ENCODE measurements around the gene COL1A2. TPM values are rescaled to one million over a fixed set of nuclear protein-coding genes. Genes with fewer than 3 reads are reported as not detected.

Gene COL1A2
- total RNA-seq, 1 donor from 2014 or later = 321 TPM

GRCh38 chr7:94432817-94433216 is 38.1 kb downstream of the COL1A2 start:
- Histone ChIP-seq H3K4me3 (no peak overlapping the region), H3K27me3 (no peaks in the 10 kb centered on the region), H3K4me1 (no peaks in the 10 kb centered on the region), H3K27ac (no peak overlapping the region), H3K9me3 (no peaks in the 10 kb centered on the region), H3K36me3 (no peaks in the 10 kb centered on the region)
- intact Hi-C loops (cut with DNase I) = no loop called here
- ATAC-seq (no peak), DNase-seq (no peak)
- no peak for TF ChIP-seq CTCF (IDR thresholded peaks at IDR 0.05)

GRCh38 chr7:94433224-94433623 is 38.5 kb downstream of the COL1A2 start:
- no peak for ATAC-seq
- intact Hi-C loops (cut with DNase I) = no loop called here

GRCh38 chr7:94434042-94434441 is 39.3 kb downstream of the COL1A2 start:
- TF ChIP-seq CTCF (IDR thresholded peaks at IDR 0.05) = no peak
- intact Hi-C loops (cut with DNase I) = no loop called here
- ATAC-seq = no peak

More at GRCh38 chr7:94433224-94433623, 38.5 kb downstream of the COL1A2 start:
- Histone ChIP-seq H3K9me3 (no peaks in the 10 kb centered on the region), H3K27ac (no peak overlapping the region), H3K4me3 (no peak overlapping the region), H3K36me3 (no peaks in the 10 kb centered on the region), H3K27me3 (no peaks in the 10 kb centered on the region), H3K4me1 (no peaks in the 10 kb centered on the region)
- DNase-seq = no peak
- TF ChIP-seq CTCF (IDR thresholded peaks at IDR 0.05) = no peak

GRCh38 chr7:94436018-94436604 is 41.4 kb downstream of the COL1A2 start:
- peak; percentile 83 for TF ChIP-seq CTCF (IDR thresholded peaks at IDR 0.05)
- ATAC-seq (peak; percentile 93), DNase-seq (no peak)
- Histone ChIP-seq H3K4me1 (peaks cover 4% of the 10 kb centered on the region), H3K36me3 (no peaks in the 10 kb centered on the region), H3K27ac (no peak overlapping the region), H3K27me3 (no peaks in the 10 kb centered on the region), H3K4me3 (no peak overlapping the region), H3K9me3 (no peaks in the 10 kb centered on the region)
- intact Hi-C loops (cut with DNase I) = no loop called here

More at GRCh38 chr7:94434042-94434441, 39.3 kb downstream of the COL1A2 start:
- H3K4me1 ChIP-seq = no peaks in the 10 kb centered on the region
- no peak for DNase-seq
- H3K4me3 ChIP-seq = no peak overlapping the region
- H3K9me3 ChIP-seq = no peaks in the 10 kb centered on the region
- H3K36me3 ChIP-seq = no peaks in the 10 kb centered on the region
- no peaks in the 10 kb centered on the region for H3K27me3 ChIP-seq
- H3K27ac ChIP-seq = no peak overlapping the region

GRCh38 chr7:94436700-94437099 is 42.0 kb downstream of the COL1A2 start:
- ATAC-seq (no peak), DNase-seq (no peak)
- Histone ChIP-seq H3K27me3 (no peaks in the 10 kb centered on the region), H3K4me3 (no peak overlapping the region), H3K4me1 (peaks cover 4% of the 10 kb centered on the region), H3K27ac (no peak overlapping the region), H3K36me3 (no peaks in the 10 kb centered on the region), H3K9me3 (no peaks in the 10 kb centered on the region)
- TF ChIP-seq CTCF (IDR thresholded peaks at IDR 0.05) = no peak
- intact Hi-C loops (cut with DNase I) = no loop called here
